Measurements from ENCODE around the gene SLC22A1. TPM values are rescaled to one million over a fixed set of nuclear protein-coding genes. Genes with fewer than 3 reads are reported as not detected.

The SLC22A1 gene
- total and polyA plus RNA-seq, 8 donors = 0.53 to 2.5 (median 0.83) TPM

- DNase-seq = no peak
- no peaks in the 10 kb centered on the region for H3K27me3 ChIP-seq
- intact Hi-C loops (cut with DNase I) = no loop called here
- H3K4me1 ChIP-seq = peaks cover 0 to 11% (median 3%) of the 10 kb centered on the region in 3 donors
- no peaks in the 10 kb centered on the region for H3K36me3 ChIP-seq
- no peak overlapping the region for H3K4me3 ChIP-seq
- H3K27ac ChIP-seq = no peak overlapping the region
- H3K9me3 ChIP-seq = no peaks in the 10 kb centered on the region
- no peak for ATAC-seq
- no peak for FAIRE-seq
- no peak for TF ChIP-seq CTCF (IDR thresholded peaks at IDR 0.05)
- WGBS, 2 donors = 79 to 85% methylated on average over 21 of the region's 21 CpGs
Measured at GRCh38 chr6:160135907-160136655, 14.5 kb downstream of the SLC22A1 start.

- Histone ChIP-seq H3K4me1 (peaks cover 0 to 11% (median 3%) of the 10 kb centered on the region in 3 donors), H3K36me3 (no peaks in the 10 kb centered on the region), H3K9me3 (no peaks in the 10 kb centered on the region), H3K27me3 (no peaks in the 10 kb centered on the region), H3K4me3 (no peak overlapping the region), H3K27ac (no peak overlapping the region)
- no peak for FAIRE-seq
- ATAC-seq = peak; percentile 55 to 68 (median 62)
- WGBS, 2 donors = 43 to 47% methylated on average over 12 of the region's 12 CpGs
- intact Hi-C loops (cut with DNase I) = no loop called here
- TF ChIP-seq CTCF (IDR thresholded peaks at IDR 0.05) = no peak
- DNase-seq = no peak
Measured at GRCh38 chr6:160137130-160137988, 15.7 kb downstream of the SLC22A1 start.

GRCh38 chr6:160137989-160138835 is 16.6 kb downstream of the SLC22A1 start:
- WGBS, 2 donors = 43 to 49% methylated on average over 8 of the region's 8 CpGs
- no peaks in the 10 kb centered on the region for H3K36me3 ChIP-seq
- TF ChIP-seq CTCF (IDR thresholded peaks at IDR 0.05) = peak; percentile 38 to 73 (median 64)
- peak; percentile 49 to 80 (median 76) for DNase-seq
- FAIRE-seq = peak; percentile 78
- H3K4me3 ChIP-seq = no peak overlapping the region
- no peak overlapping the region for H3K27ac ChIP-seq
- intact Hi-C loops (cut with DNase I) = no loop called here
- H3K27me3 ChIP-seq = no peaks in the 10 kb centered on the region
- H3K4me1 ChIP-seq = peaks cover 0 to 11% (median 3%) of the 10 kb centered on the region in 3 donors
- no peaks in the 10 kb centered on the region for H3K9me3 ChIP-seq
- ATAC-seq = peak; percentile 88 to 94 (median 91)

GRCh38 chr6:160138839-160139419 is 17.3 kb downstream of the SLC22A1 start:
- ATAC-seq = no peak
- H3K4me1 ChIP-seq = peaks cover 0 to 11% (median 3%) of the 10 kb centered on the region in 3 donors
- H3K27me3 ChIP-seq = no peaks in the 10 kb centered on the region
- WGBS, 2 donors = 82 to 90% methylated on average over 13 of the region's 13 CpGs
- intact Hi-C loops (cut with DNase I) = no loop called here
- H3K9me3 ChIP-seq = no peaks in the 10 kb centered on the region
- no peak for TF ChIP-seq CTCF (IDR thresholded peaks at IDR 0.05)
- no peak for DNase-seq
- no peak overlapping the region for H3K4me3 ChIP-seq
- FAIRE-seq = no peak
- H3K36me3 ChIP-seq = no peaks in the 10 kb centered on the region
- H3K27ac ChIP-seq = no peak overlapping the region

All from pancreas (tissue), 10 donors.